GM19023 (cell line): ENCODE data around the gene CLCN7.
"Not testable (repeated sequence)": the region's sequence is repeated elsewhere in the genome, so short reads cannot be mapped to it uniquely, and the experiment has no call there.

Experiments
- ATAC-seq: cut with Tn5 transposase; IDR thresholded peaks from one replicate; pipeline ENCODE4 v1.9.1; 2021; ENCODE audit warnings: mild to moderate bottlenecking, moderate library complexity; ENCODE audit not compliant: unreplicated experiment

Gene CLCN7

DNA sequence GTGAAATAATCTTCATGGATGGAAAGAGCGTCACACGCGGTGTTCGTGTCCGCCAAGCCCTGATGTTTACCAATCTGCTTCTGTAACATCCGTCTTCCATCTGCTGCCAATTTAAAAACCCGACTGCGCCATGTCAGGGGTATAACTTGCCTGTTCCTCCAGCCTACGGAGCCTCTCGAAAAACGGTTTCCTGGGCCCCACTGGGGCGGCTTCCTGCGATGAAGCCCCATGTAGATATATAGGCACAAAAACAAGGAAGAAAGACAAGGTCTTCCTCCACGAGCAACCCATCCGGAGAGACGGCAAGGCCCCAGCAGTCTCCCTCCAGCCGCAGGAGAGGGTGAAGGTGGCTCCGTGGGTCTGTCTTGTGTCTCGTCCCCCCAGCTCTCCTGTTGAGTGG, 13.8 kb upstream of the CLCN7 start, which contains the start of gene PTX4:
PTX4 (minus strand) TSS at position 326 of the 400 bp plus-strand sequence; CDS start at position 291, 35 bp downstream.
- ATAC-seq = no peak

DNA sequence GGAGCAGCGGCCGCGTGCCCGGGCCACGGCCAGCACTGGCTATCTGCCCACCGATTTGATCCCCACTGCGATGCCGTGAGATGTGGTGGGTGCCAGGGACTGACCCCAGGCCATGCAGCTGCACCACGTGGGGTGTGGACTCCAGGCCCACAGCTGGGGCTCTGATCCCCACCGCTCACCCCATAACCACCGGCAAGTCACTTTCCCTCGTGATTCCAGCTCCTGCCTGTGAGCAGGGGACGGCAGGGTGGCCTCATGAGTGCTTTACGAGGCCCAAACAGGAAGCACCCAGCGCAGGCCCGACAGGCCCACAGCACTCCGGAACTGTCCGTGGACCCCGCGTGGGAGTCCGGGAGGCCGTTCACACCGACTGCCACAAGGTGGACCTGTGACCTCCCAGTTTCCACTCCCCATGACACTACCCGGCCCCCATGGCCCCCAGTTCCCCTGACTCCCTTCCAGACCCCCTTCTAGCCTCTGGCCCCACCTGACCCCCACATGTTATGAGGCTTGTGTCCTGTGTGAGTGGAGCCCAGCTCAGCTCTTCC, 13.3 kb upstream of the CLCN7 start:
- ATAC-seq = no peak

DNA sequence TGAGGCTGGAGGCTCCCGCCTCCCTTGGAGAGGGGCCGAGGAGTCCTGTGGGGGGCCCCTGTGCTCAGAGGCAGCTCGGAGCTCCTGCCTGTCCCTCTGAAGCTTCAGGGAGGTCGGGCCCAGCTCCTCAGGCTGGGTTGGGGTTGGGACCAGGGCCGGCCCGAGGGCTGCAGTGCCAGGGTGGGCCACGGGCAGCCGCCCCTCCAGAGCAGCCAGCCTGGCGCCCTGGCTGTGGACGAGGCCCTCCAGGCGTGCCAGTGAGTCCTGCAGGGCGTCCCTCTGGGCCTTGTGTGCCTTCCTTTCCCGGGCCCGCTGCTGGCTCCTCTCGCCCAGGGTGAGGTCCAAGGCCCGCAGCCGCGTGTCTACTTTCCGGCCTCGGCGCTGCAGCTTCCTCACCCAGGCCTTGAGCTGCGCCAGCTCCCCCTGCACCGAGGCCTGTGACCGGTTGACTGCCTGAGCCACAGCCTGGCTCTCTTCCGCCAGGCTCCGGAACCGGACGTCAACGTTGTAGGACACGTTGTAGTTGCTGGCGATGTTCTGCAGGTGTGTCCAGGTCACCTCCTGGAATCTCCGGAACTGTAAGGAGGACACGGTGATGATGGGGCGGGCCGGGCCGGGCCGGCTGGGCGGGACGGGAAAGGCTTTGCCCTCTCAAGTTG, 12.7 kb upstream of the CLCN7 start:
- ATAC-seq = no peak

DNA sequence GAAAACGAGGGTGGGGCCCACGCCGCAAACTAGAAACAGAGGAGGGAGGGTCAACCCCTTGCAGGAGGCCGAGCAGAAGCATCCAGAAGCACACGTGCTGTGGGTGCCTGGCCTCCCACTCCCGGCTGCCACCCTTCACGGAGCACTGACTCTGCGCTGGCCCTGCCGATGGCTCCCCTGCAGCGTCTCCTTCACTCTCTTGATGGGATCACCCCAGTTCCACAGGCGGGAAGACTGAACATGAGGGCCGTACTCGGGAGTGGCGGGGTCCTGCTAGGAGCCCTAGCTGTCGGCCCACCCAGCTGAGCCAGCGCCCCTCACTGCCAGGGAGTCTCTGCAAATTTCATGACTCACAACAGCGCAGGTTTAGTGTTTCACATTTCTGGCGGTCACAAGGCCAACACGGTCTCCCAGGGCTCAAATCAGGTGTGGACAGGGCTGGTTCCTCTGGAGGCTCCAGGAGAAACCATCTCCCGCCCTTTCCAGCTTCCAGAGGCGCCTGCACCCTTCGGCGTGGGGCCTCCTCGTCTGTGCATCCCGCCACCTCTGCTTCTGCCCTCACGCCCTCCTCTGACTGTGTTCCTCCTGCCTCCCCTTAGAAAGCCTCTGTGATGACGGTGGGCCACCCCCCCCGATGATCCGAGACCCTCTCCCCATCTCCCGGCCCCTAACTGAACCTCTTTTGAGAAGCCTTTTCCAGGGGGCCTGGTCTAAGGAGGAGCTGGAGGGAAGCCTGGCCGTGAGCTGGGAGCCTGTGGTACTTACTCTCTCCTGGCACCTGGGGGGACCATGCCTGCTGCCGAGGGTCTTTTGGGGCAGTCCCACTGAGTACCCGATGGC, 11.9 kb upstream of the CLCN7 start:
- ATAC-seq = no peak

DNA sequence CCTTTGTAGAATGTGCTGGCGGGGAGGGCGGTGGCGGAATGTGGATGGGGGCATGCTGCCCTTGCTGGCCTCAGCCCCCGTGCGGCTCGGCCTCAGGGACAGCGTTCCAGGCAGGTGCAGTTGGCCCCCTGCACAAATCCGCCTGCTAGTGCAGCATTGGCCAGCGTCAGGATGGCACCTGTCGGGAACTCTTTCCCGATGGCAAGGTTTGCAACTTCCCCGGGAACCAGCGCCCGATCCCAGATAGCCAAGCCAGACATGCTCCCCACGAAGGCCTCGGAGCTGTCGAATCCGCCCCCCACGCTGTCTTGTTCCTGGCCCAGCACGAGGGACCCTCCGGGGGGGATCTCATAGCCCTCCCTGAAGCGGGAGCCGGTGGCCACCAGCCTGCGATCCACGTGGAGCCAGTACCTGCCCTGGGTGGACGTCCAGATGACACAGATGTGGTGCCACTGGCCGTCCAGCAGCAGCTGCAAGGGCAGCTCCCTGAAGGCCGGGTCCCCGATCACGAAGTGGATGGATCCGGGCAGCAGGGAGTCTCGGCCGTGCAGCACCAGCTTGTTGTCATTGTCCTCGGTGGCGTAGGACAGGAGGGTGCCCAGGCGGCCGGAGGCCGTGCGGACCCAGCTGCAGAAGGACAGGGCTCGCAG, 11.1 kb upstream of the CLCN7 start:
- ATAC-seq = no peak

DNA sequence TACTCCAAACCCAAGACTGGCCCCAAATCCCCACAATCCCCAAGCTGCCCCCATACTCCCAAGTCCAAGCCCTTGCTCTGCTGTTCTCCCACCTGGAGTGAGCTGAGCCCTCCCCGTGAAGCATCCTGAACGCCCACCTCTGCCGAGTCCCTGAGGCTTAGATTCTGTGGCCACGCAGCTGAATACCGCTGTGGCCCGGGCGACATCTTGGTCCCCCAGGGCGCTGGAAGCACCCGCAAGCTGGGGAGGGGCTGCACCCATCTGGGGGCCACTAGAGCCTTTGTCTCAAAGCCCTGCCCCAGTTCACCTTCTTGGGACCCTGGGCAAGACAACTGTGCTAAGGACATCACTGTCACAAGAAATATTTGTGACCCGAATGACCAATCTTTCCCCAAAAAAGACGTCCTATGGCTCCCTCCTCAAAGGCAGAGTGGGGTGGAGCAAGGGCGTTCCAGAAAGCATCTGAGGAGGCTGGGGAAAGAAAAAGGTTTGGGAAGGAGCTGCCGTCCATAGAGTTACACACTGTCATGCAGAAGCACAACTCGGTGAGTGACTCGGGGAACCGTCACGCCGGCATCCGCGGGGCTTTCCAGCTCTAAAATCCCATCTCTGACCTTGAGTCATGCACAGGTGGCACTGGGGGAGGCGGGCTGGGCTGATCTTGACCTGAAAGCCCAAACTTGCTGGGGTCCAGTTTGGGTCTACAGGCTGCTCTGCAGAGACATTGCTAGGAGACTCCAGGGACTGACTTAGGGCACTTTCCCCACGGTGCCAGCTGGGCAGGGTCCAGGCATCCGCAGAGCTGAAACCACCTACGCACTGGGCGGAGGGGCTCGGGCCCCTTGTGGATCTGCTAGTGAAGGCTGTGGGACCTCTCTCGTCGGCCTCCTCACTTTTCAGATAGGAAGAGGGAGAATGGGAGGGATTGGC, 7.3 kb upstream of the CLCN7 start:
- ATAC-seq = no peak

DNA sequence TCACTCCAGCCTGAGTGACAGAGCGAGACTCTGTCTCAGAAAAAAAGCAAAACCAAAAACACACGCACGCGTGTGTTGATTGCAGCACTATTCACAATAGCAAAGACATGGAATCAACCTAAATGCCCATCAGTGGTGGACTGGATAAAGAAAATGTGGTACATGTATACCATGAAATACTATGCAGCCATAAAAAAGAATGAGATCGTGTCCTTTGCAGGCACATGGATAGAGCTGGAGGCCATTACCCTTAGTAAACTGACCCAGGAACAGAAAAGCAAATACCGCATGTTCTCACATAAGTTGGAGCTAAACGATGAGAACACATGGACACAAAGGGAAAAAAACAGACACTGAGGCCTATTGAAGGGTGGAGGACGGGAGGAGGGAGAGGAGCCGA, 4.1 kb upstream of the CLCN7 start:
- not testable (repeated sequence) for ATAC-seq

DNA sequence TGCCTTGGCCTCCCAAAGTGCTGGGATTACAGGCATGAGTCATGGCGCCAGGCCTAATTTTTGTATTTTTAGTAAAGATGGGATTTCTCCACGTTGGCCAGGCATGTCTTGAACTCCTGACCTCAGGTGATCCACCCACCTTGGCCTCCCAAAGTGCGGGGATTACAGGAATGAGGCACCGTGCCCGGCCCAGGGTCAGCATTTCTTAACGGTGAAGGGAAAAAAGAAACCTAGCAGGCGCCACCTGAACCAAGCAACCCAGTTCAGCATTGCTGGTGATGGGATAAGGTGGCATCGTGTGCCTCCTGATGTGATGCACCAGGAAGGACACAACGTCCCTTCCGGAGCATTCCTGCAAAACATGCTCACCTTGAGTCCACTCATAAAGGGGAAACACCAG, 2.2 kb upstream of the CLCN7 start:
- ATAC-seq = no peak

DNA sequence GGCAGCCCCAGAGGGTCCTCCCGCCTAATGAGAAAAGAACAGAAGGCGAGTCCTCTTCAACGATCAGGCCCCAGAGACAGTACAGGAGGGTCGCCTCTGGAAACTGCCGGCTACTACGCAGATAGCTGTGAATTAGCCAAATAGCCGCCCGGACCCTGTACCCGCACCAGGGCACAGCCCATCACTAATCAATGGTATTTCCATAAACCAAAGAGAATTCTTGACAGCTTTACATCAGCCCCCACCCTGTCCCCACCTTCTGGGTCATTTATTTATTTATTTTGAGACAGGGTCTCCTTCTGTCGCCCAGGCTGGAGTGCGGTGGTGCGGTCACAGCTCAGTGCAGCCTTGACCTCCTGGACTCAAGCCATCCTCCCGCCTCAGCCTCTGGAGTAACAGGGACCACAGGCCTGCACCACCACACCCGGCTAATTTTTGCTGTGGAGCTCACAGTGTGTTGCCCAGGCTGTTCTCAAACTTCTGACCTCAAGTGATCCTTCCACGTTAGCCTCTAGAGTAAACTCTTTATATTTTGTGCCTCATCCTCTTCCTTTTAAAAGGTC, 805 bp upstream of the CLCN7 start:
- no peak for ATAC-seq

DNA sequence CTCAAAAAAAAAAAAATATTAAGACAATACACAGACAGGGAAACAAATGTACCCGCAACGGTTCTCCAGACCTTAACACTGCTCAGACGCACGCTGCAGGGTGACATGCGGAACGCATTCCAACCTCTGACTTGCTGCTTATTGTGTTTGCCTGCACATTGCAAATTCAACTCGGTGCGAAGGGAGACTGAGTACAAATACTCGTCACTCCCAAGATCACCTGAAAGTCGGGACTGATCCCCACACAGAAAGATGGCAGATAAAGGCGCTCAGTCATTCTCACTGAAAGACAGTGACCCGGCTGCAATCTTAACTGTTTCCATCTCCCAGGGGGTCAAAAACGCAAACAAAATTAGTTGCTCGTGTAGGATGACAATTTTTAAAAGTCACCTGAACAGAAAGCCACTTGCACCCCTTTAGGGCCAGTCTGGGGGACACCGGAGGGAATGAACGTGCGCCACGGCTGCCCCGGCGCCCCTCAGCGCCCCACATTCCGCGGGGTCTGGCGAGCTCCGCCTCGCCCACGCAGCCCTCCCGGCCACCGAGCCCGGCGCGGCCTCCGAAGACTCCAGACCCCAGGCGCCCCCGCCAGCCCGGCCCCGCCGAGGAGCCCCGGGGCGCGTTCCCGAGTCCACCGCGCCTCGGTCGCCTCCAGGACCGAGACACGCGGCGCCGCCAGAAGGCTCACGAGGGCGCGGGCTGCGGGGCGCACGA, 589 bp downstream of the CLCN7 start:
- no peak for ATAC-seq

DNA sequence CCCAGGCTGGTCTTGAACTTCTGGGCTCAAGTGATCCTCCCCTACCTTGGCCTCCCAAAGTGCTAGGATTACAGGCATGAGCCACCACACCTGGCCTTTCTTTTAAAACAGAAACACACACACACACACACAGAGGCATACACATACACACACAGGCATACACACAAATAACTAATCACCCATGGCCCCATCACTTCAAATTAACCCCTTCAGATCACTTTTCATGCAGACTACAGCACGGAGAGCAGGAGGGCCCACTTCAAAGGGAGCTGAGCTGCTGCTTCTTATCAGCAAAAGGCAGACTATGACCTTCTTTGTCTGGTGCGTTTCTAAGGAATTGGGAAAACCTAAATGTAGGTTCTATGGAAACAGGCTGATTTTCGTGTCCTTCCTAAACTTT, 1.9 kb downstream of the CLCN7 start:
- ATAC-seq = no peak

DNA sequence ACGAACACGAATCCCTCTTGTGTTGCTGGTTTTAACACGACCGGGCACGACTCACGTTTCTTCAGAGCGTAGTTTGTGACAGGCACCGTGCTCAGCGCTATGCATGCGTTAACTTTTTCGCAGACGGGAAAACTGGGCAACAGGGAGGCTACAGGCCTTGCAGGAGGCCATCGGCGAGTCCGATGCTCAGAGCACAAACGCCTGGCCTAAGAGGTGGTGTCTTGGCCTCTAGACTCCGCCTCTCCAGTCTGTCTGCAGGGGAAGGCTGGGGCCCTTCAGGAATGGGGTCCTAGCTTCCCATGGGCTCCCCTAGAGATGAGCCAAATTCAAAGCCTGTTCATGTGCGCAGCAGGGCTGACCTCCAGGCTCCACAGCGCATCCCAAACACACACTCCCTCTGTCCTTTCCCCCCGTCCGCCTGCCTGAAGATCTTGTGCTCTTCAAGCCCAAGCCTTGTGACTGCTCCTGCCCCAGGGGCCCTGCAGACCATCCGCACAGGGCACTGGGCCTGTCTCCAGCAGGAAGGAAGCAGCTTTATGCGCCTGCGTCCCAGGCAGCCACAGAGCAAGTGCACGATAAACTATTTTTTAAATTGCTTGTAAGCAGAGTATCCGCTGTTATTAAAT, 3.1 kb downstream of the CLCN7 start:
- no peak for ATAC-seq

DNA sequence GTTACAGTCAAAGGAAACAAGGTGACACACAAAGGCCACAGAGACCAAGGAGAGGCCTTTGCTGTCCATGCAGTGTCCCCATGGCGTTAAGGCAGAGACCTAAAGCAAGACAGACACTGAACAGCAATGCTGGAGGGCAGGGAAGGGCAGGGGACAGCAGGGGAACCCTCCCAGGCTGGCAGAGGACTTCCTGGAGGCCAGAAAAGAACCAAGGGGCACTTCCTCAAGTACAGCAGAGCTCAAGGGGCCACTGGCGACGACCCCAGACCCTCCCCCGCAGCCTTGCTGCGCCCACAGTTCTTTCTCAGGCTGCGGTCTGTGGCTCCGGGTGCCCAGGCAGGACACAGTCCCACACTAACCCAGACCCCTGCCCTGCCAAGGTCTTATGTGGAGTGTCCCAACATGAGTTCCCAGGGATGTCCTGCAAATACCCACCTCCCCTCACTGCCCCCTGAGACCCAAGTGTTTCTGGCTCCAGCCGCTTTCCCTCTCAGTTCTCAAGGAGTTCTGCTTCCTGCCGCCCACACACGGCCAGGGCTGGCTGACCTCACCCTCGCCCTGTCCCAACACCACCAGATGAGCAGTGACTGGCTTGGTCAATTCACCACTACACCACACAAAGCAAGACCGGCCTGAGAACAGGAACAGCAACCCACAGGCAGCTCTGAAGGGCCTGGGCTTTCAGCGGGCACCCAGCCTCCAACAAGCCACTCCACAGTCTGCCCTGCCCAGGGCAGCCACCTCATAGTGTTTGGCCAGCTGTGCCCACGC, 4.2 kb downstream of the CLCN7 start:
- no peak for ATAC-seq

DNA sequence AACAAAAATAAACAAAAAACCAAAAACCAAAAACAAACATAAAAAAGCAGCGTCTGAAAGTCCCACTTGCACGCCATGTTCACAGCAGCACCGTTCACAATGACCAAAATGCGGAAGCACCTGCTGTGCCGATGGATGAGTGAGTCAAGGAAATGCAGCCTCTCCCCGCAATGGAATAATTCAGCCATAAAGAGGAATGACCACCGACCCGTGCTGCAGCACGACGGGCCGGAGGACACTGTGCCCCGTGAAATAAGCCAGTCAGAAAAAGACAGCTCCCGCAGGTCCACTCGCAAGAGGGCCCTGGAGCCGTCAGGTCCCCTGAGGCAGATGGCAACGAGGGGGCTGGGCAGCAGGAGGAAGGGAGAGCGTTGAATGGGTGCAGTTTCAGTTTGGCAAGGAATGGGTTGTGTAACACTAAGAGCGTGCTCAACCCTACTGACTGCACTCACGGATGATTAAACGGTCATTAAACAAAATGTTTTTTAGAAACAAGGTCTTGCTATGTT, 5.1 kb downstream of the CLCN7 start:
- no peak for ATAC-seq

DNA sequence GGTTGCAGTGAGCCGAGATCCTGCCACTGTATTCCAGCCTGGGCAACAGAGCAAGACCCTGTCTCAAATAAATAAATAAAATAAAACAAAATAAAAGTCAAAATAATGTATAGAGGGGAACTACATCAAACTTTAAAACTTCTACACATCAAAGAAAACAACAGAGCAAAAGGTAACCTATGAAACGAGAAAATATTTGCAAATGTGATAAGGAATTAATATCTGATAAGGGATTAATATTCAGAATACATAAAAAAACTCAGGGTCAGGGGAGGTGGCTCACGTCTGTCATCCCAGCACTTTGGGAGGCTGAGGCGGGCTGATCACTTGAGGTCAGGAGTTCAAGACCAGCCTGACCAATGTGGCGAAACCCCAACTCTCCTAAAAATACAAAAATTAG, 5.7 kb downstream of the CLCN7 start:
- ATAC-seq = not testable (repeated sequence)

DNA sequence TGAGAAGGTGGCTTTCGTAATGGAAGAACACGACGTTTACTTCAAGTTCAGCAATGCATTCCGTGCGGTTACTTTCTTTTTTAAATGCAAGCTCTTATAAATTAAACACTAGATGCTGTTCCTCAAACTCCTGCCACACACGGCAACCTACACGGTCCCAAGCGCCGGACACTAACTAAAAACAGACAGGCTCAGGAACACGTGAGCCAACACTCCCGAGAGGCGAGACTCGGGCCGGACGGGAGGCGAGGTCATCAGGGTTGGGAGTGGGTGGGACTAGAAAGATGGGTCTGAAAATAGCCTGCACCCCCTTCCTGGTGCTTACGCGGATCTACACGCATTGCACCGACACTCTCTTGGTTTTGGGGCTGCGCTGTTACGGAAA, 6.4 kb downstream of the CLCN7 start:
- ATAC-seq = no peak

DNA sequence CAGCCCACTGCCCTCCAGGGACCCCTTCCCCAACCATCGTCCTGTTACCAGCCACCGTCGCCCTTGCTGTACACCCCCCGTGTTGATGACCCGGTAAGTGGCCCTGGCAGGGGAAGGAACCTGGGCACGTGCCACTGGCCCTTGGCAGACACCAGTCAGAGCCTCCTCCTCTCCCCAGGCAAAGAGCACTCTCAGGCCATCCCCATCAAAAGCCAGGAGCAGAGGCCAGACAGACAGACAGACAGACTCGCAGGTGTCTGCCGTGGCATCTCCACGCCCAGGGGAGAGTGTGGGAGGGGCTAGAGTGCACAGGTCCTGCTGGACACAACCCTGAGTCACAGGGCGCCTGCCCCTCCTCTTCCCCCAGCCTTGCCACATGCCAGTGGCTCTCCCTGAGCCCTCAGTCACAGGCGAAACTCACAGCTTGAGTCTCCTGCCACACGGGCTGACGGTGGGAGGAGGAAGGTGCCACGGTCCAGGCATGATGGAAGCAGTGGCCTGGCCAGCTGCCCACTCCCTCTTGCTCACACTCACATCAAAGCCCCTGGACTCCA, 7.8 kb downstream of the CLCN7 start:
- no peak for ATAC-seq

DNA sequence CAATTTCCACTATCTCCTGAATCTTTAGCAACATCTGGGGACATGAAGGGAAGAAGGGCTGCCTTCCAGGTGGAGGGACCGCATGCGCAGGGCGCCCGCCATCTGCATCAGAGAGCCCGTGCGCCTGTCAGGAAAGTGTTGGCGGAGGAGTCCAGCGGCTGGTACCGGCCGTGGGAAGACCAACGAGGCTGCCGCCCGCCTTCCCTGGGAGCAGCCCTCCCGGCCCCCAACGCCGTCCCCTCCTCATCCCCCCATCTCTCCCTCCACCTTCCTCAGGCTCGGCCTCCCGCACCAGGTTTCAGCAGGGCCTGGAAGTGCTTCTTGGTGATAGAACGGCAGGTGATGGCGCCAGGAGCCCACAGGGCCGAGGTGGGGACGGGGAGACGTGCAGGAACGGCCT, 8.8 kb downstream of the CLCN7 start:
- ATAC-seq = no peak
